ENCODE measurements around the gene TIMELESS. TPM values are rescaled to one million over a fixed set of nuclear protein-coding genes. Genes with fewer than 3 reads are reported as not detected.

Gene TIMELESS
- total and polyA plus RNA-seq, 9 of the 15 experiments (the other 6 are each of a cell fraction or from before 2014, with no cell fraction given), result 11.9 to 59.2 (median 35.8) TPM

GRCh38 chr12:56448860-56449621 is at the start of gene TIMELESS (continued):
- TF ChIP-seq E2F4 (CRISPR knock-in tag; IDR thresholded peaks at IDR 0.05; ENCODE audit: low read depth), result peak; percentile 93
- TF ChIP-seq SIN3B (IDR thresholded peaks at IDR 0.05; ENCODE audit: low read depth), result peak; percentile 50; the same call in 1 of the 2 replicates
- peak; percentile 87 for TF ChIP-seq BHLHE40 (IDR thresholded peaks at IDR 0.05; ENCODE audit: low read length)
- no peak for TF ChIP-seq BMI1 (IDR thresholded peaks at IDR 0.05; ENCODE audit: low read length)
- no peak; the same call in 1 of the 2 replicates for TF ChIP-seq PHB (CRISPR knock-in tag; IDR thresholded peaks at IDR 0.05)
- TF ChIP-seq HSF4 (CRISPR knock-in tag; IDR thresholded peaks at IDR 0.05; ENCODE audit: borderline replicate concordance), result no peak
- TF ChIP-seq SIX5 (IDR thresholded peaks at IDR 0.05; ENCODE audit: borderline replicate concordance in 1 of 2, insufficient read depth in 1 of 2, low read depth in 1 of 2, low read length in 2 of 2), result no peak
- no peak for TF ChIP-seq TCF15 (CRISPR knock-in tag; IDR thresholded peaks at IDR 0.05)
- TF ChIP-seq PYGO2 (tag; IDR thresholded peaks at IDR 0.05), result no peak
- peak; percentile 96 for TF ChIP-seq ATF6 (CRISPR knock-in tag; IDR thresholded peaks at IDR 0.05)
- TF ChIP-seq ZNF121 (CRISPR knock-in tag; conservative IDR thresholded peaks at IDR 0.05), result no peak
- TF ChIP-seq TEAD1 (CRISPR knock-in tag; IDR thresholded peaks at IDR 0.05), result peak in 1 of 2 experiments; percentile 90; a peak in 2 of 4 replicates
- no peak for TF ChIP-seq ELK1 (CRISPR knock-in tag; IDR thresholded peaks at IDR 0.05)
- TF ChIP-seq, protein P1, sequence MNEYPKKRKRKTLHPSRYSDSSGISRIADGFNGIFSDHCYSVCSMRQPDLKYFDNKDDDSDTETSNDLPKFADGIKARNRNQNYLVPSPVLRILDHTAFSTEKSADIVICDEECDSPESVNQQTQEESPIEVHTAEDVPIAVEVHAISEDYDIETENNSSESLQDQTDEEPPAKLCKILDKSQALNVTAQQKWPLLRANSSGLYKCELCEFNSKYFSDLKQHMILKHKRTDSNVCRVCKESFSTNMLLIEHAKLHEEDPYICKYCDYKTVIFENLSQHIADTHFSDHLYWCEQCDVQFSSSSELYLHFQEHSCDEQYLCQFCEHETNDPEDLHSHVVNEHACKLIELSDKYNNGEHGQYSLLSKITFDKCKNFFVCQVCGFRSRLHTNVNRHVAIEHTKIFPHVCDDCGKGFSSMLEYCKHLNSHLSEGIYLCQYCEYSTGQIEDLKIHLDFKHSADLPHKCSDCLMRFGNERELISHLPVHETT (CRISPR knock-in tag; conservative IDR thresholded peaks at IDR 0.05 in 1 of 2, IDR thresholded peaks at IDR 0.05 in 1 of 2), result peak in 1 of 2 experiments; percentile 77; a peak in 2 of 4 replicates
- TF ChIP-seq NR3C1 (CRISPR knock-in tag; IDR thresholded peaks at IDR 0.05), result no peak
- peak; percentile 87 for TF ChIP-seq ZFX (CRISPR knock-in tag; IDR thresholded peaks at IDR 0.05)
- TF ChIP-seq PHF8 (IDR thresholded peaks at IDR 0.05; ENCODE audit: borderline replicate concordance, low read length), result peak; percentile 97
- TF ChIP-seq ZNF778 (CRISPR knock-in tag; IDR thresholded peaks at IDR 0.05), result no peak
- TF ChIP-seq JUN (IDR thresholded peaks at IDR 0.05; ENCODE audit: borderline replicate concordance, low read depth, low read length), result no peak
- peak; percentile 58; the same call in 1 of the 2 replicates for TF ChIP-seq JUN (CRISPR knock-in tag; IDR thresholded peaks at IDR 0.05; ENCODE audit: borderline replicate concordance)
